ENCODE measurements around the gene MUC5B. TPM values are rescaled to one million over a fixed set of nuclear protein-coding genes. Genes with fewer than 3 reads are reported as not detected.
A peak's percentile ranks its signal among the peaks of the same experiment; 100 is the strongest.

Gene MUC5B
- total RNA-seq, 1 experiment from 2014 or later: 0.03 TPM

- no peak for DNase-seq (ENCODE audit: low read depth)
Measured at GRCh38 chr11:1307998-1308742, 85.3 kb downstream of the MUC5B start.

GRCh38 chr11:1308743-1309497, 86.1 kb downstream of the MUC5B start:
- no peak for DNase-seq (ENCODE audit: low read depth)

- peak; percentile 82 for DNase-seq (ENCODE audit: low read depth)
Measured at GRCh38 chr11:1309498-1310317, 86.8 kb downstream of the MUC5B start, which contains the start of gene TOLLIP. TOLLIP (minus strand) TSS chr11:1309632; CDS start chr11:1309498, 134 bp downstream.

GRCh38 chr11:1310318-1310687, 87.4 kb downstream of the MUC5B start:
- no peak for DNase-seq (ENCODE audit: low read depth)

GRCh38 chr11:1310772-1311468, 88.1 kb downstream of the MUC5B start:
- no peak for DNase-seq (ENCODE audit: low read depth)

Small RNA genes lying within 50 kb of the gene (small RNA-seq; reads per million reads assigned to genes)
- gene MIR6744: not detected

Other genes starting within 250 kb of the MUC5B start
- not detected in 2 replicates for gene MUC6, start 186.3 kb upstream of the MUC5B start, total RNA-seq (2014; rRNA removed; shearing (Covaris generic))
- gene MUC2, start 148.2 kb upstream of the MUC5B start, total RNA-seq (2014; rRNA removed; shearing (Covaris generic)): not detected in 2 replicates
- not detected in 2 replicates for gene MUC5AC, start 65.1 kb upstream of the MUC5B start, total RNA-seq (2014; rRNA removed; shearing (Covaris generic))
- gene TOLLIP, start 86.6 kb downstream of the MUC5B start, total RNA-seq (2014; rRNA removed; shearing (Covaris generic)): 19.2 and 22.7 TPM in 2 replicates
- gene BRSK2, start 166.9 kb downstream of the MUC5B start, total RNA-seq (2014; rRNA removed; shearing (Covaris generic)): 0.58 and 0.84 TPM in 2 replicates